SU-DHL-6 (cell line): Measurements from ENCODE around the gene SPTLC2.

Experiments
- H2AFZ ChIP-seq: fragments of 200-600 bp; sonication (generic); 2 replicates; pipeline ENCODE4 v1.6.1; 2014; ENCODE audit warnings: low read depth, mild to moderate bottlenecking, moderate library complexity, mixed read lengths, antibody characterized with exemption, low read length; ENCODE audit not compliant: severe bottlenecking
- H3F3A ChIP-seq: fragments of 200-600 bp; shearing (Covaris generic); 2 replicates; pipeline ENCODE4 v1.6.0; 2016; ENCODE audit warnings: antibody characterized with exemption, mild to moderate bottlenecking; ENCODE audit not compliant: insufficient read depth
- H3K27ac ChIP-seq: fragments of 200-600 bp; sonication (generic); 2 replicates; pipeline ENCODE4 v1.5.1; 2016; ENCODE audit warnings: low read depth, mild to moderate bottlenecking, low read length, moderate library complexity, mixed read lengths
- H3K27me3 ChIP-seq: fragments of 200-600 bp; sonication (generic), shearing (Covaris generic); 2 replicates; pipeline ENCODE4 v1.6.0; 2014; ENCODE audit warnings: mild to moderate bottlenecking, low read length
- H3K36me3 ChIP-seq: fragments of 200-600 bp; sonication (generic); 2 replicates; pipeline ENCODE4 v1.6.1; 2014; ENCODE audit warnings: mild to moderate bottlenecking, low read length, mixed read lengths
- H3K4me2 ChIP-seq: fragments of 300-600, 200-600 bp; shearing (Covaris generic), sonication (generic); 2 replicates; pipeline ENCODE4 v1.6.0; 2014; ENCODE audit warnings: low read length, low read depth, mild to moderate bottlenecking; ENCODE audit not compliant: poor library complexity, severe bottlenecking
- H3K4me3 ChIP-seq: fragments of 200-600 bp; sonication (generic); 2 replicates; pipeline ENCODE4 v1.5.1; 2014; ENCODE audit warnings: antibody characterized with exemption, low read length, mild to moderate bottlenecking, mixed read lengths; ENCODE audit not compliant: insufficient read depth, poor library complexity, severe bottlenecking
- H3K79me2 ChIP-seq: fragments of 200-600 bp; sonication (generic); 2 replicates; pipeline ENCODE4 v1.6.1; 2014; ENCODE audit warnings: mild to moderate bottlenecking, low read length, moderate library complexity; ENCODE audit not compliant: insufficient read depth
- H3K9ac ChIP-seq: fragments of 200-600 bp; sonication (generic); 2 replicates; pipeline ENCODE4 v1.7.0; 2014; ENCODE audit warnings: mild to moderate bottlenecking, low read length
- H3K9me2 ChIP-seq: fragments of 200-600 bp; sonication (generic); replicated peaks from 2 replicates; pipeline ENCODE4 v1.6.1; 2014; ENCODE audit warnings: low read length; ENCODE audit not compliant: insufficient read depth
- H3K9me3 ChIP-seq: fragments of 200-600 bp; sonication (generic); 2 replicates; pipeline ENCODE4 v1.6.1; 2014; ENCODE audit warnings: low read length, mixed read lengths; ENCODE audit not compliant: insufficient read depth
- H4K20me1 ChIP-seq: fragments of 200-600 bp; sonication (generic); 2 replicates; pipeline ENCODE4 v1.6.1; 2014; ENCODE audit warnings: low read depth, mild to moderate bottlenecking, antibody characterized with exemption, low read length, moderate library complexity, mixed read lengths
- EZH2phosphoT487 ChIP-seq: fragments of 200-600 bp; sonication (generic), shearing (Covaris generic); conservative IDR thresholded peaks from 2 replicates; pipeline ENCODE4 v1.6.1; 2018; ENCODE audit warnings: mild to moderate bottlenecking, antibody characterized with exemption, low read length, moderate library complexity, mixed read lengths
- TF ChIP-seq, protein P1 (sequence below): fragments of 200-600 bp; sonication (generic); IDR thresholded peaks from one replicate; pipeline ENCODE4 v1.5.1; 2017; ENCODE audit warnings: antibody characterized with exemption, mild to moderate bottlenecking, low read length, moderate library complexity; ENCODE audit not compliant: insufficient read depth, poor library complexity, severe bottlenecking

The SPTLC2 gene

DNA sequence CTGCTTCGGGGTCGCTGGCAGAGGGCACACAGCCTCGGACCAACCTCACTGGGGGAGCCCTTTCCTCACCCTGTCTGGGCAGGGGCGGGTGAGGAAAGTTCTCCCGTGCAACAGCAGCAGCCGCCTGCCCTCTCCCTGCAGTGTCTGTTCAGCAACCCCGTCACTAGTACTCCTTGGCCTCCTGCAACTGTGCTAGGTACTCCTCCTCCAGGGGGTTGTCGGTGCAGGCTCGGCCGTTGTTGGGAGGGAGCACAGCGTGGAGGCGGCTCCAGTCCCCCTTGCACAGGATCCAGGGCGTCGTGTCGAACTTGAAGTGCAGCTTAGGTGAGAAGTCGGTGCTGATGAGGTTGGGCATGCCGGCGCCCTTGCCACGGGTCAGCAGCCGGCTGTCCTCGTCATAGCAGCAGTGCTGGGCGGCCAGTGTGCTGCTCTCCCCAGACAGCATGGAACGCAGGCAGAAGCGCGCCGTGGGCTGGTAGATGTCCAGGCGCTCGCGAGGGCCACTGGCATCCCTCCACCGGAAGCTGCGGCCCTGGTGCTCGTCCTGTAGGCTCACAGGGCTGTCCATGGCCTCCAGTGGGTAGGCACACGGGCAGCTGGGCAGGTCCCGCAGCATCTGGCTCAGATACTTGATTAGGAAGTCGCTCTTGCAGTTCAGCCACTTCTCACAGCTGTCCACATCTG, 140.9 kb downstream of the SPTLC2 start:
- H3K9me2 ChIP-seq: no peaks in the 10 kb centered on the region
- no peaks in the 10 kb centered on the region for H3K36me3 ChIP-seq
- no peak overlapping the region for H3K4me2 ChIP-seq
- TF ChIP-seq EZH2phosphoT487: no peak
- TF ChIP-seq, protein P1, sequence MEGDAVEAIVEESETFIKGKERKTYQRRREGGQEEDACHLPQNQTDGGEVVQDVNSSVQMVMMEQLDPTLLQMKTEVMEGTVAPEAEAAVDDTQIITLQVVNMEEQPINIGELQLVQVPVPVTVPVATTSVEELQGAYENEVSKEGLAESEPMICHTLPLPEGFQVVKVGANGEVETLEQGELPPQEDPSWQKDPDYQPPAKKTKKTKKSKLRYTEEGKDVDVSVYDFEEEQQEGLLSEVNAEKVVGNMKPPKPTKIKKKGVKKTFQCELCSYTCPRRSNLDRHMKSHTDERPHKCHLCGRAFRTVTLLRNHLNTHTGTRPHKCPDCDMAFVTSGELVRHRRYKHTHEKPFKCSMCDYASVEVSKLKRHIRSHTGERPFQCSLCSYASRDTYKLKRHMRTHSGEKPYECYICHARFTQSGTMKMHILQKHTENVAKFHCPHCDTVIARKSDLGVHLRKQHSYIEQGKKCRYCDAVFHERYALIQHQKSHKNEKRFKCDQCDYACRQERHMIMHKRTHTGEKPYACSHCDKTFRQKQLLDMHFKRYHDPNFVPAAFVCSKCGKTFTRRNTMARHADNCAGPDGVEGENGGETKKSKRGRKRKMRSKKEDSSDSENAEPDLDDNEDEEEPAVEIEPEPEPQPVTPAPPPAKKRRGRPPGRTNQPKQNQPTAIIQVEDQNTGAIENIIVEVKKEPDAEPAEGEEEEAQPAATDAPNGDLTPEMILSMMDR: no peak
- no peak overlapping the region for H3K27ac ChIP-seq
- H3K4me3 ChIP-seq: no peak overlapping the region
- H3K9me3 ChIP-seq: no peaks in the 10 kb centered on the region
- H4K20me1 ChIP-seq: no peaks in the 10 kb centered on the region
- no peak overlapping the region for H2AFZ ChIP-seq
- H3K79me2 ChIP-seq: no peaks in the 10 kb centered on the region
- no peak overlapping the region for H3K9ac ChIP-seq
- no peaks in the 10 kb centered on the region for H3K27me3 ChIP-seq
- H3F3A ChIP-seq: peaks cover under 1% of the 10 kb centered on the region; the same call in 1 of the 2 replicates

DNA sequence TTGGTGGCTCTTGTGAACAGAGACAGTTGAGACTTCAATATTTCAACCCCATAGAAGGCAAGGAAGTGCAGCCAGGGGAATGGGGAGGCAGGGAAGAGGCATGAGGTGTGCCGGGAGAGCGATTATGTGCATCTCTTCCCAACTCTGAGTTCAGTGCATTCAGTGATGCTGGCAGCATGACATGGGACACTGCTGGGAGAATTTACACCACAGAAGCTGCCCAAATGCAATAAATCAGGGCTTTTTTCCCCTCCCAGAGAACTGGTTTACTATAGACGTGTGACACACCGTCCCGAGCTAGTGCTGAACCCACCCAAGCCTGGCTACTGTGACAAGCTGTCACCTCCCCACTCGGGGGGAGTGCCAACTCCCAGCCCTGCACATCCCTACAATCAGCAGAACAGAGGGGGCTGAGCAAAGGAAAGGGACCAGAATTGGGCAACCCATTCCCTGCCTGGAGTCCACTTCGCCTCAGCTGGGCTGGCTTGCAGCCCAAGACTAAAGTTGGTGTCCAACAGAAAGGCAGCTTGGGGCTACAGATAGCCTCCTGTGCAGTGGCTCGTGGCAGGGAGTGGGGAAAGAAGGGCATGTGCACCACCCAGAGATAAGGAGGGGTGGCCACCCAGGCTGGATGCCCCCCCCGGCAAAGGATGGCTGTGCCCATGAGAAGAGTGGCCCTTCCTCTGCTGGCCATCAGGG, 141.8 kb downstream of the SPTLC2 start:
- no peaks in the 10 kb centered on the region for H3K36me3 ChIP-seq
- no peaks in the 10 kb centered on the region for H3K79me2 ChIP-seq
- H3K9me3 ChIP-seq: no peaks in the 10 kb centered on the region
- H2AFZ ChIP-seq: no peak overlapping the region
- no peaks in the 10 kb centered on the region for H3K27me3 ChIP-seq
- H3K4me3 ChIP-seq: no peak overlapping the region
- H3K9ac ChIP-seq: no peak overlapping the region
- H3K27ac ChIP-seq: no peak overlapping the region
- H4K20me1 ChIP-seq: no peaks in the 10 kb centered on the region
- peaks cover 5% of the 10 kb centered on the region; the same call in 1 of the 2 replicates for H3F3A ChIP-seq
- no peaks in the 10 kb centered on the region for H3K9me2 ChIP-seq
- no peak for TF ChIP-seq EZH2phosphoT487
- TF ChIP-seq, protein P1: no peak
- H3K4me2 ChIP-seq: no peak overlapping the region

DNA sequence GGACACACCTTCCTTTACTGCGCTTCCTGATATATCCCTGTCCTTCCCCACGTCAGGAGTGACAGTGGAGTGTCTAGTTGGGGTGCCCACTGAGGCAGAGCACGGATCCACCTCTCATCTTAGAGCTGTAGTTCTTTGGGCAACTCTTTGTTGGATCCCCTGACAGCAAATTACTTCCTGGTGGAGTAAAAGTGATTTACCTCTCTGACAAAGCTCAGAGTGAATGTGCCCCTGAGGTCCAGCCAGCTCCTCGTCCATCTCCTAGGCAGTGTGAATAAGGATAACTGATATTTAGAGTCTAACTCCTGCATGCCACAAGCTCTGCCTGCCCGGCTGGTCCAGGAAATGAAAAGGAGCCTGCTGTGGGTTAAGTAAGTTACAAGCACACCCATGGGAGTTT, 142.5 kb downstream of the SPTLC2 start:
- no peak overlapping the region for H3K4me2 ChIP-seq
- H3K27ac ChIP-seq: no peak overlapping the region
- H2AFZ ChIP-seq: no peak overlapping the region

More for the DNA sequence above, 142.5 kb downstream of the SPTLC2 start:
- no peaks in the 10 kb centered on the region for H3K79me2 ChIP-seq
- peaks cover 12% of the 10 kb centered on the region for H3F3A ChIP-seq
- H3K4me3 ChIP-seq: no peak overlapping the region
- no peaks in the 10 kb centered on the region for H3K36me3 ChIP-seq
- no peak overlapping the region for H3K9ac ChIP-seq
- no peaks in the 10 kb centered on the region for H3K9me2 ChIP-seq
- H3K9me3 ChIP-seq: no peaks in the 10 kb centered on the region
- no peaks in the 10 kb centered on the region for H3K27me3 ChIP-seq
- no peaks in the 10 kb centered on the region for H4K20me1 ChIP-seq
- no peak for TF ChIP-seq EZH2phosphoT487
- TF ChIP-seq, protein P1: no peak
